H1 (cell line): ENCODE results near the gene ST3GAL3.

Experiments used
- EP300 ChIP-seq, 2 experiments: IDR thresholded peaks; 1 replicate in 1 of 2; 2 replicates in 1 of 2; pipeline ENCODE4 v1.6.1; 2011 to 2012; ENCODE audit warnings: low read depth in 2 of 2, low read length in 2 of 2, mild to moderate bottlenecking in 2 of 2, borderline replicate concordance in 1 of 2, inconsistent platforms in 1 of 2, moderate library complexity in 1 of 2
- EZH2 ChIP-seq: fragments of 200-600 bp; sonication (generic); IDR thresholded peaks from 2 replicates; pipeline ENCODE4 v1.7.1; 2012; ENCODE audit warnings: low read depth, mild to moderate bottlenecking, moderate library complexity, low read length, inconsistent platforms; ENCODE audit not compliant: severe bottlenecking
- GTF2F1 ChIP-seq: IDR thresholded peaks from 2 replicates; pipeline ENCODE4 v1.6.1; 2012; ENCODE audit warnings: low read depth, low read length, improper control_type of control experiment, borderline replicate concordance
- JUND ChIP-seq: IDR thresholded peaks from 2 replicates; pipeline ENCODE4 v1.6.1; 2011; ENCODE audit warnings: mild to moderate bottlenecking, improper control_type of control experiment, low read length
- PHF8 ChIP-seq: fragments of 200-600 bp; sonication (generic); conservative IDR thresholded peaks from 2 replicates; pipeline ENCODE4 v1.7.1; 2012; ENCODE audit warnings: low read depth, mild to moderate bottlenecking, inconsistent platforms, low read length, moderate library complexity
- RBBP5 ChIP-seq: IDR thresholded peaks from 2 replicates; pipeline ENCODE4 v1.7.1; 2012; ENCODE audit warnings: low read depth, mild to moderate bottlenecking, inconsistent platforms, low read length, moderate library complexity, borderline replicate concordance
- SAP30 ChIP-seq: fragments of 300-600 bp; sonication (generic); IDR thresholded peaks from 2 replicates; pipeline ENCODE4 v1.7.1; 2012; ENCODE audit warnings: low read length, moderate library complexity, mild to moderate bottlenecking, inconsistent platforms; ENCODE audit not compliant: insufficient read depth, insufficient replicate concordance
- TAF1 ChIP-seq: IDR thresholded peaks from 2 replicates; pipeline ENCODE4 v1.6.1; 2011; ENCODE audit warnings: mild to moderate bottlenecking, low read depth, low read length
- TEAD4 ChIP-seq: IDR thresholded peaks from 2 replicates; pipeline ENCODE4 v1.6.1; 2012; ENCODE audit warnings: low read depth, low read length, inconsistent platforms, mixed read lengths
- TF ChIP-seq, protein P1 (sequence below), 3 experiments: IDR thresholded peaks; 1 replicate in 2 of 3; 2 replicates in 1 of 3; pipeline versions ENCODE4 v1.5.1 to v1.6.1; 2011; ENCODE audit warnings: low read length in 3 of 3, mild to moderate bottlenecking in 3 of 3, inconsistent platforms in 2 of 3, low read depth in 1 of 3, moderate library complexity in 1 of 3; ENCODE audit not compliant: insufficient read depth in 1 of 3; ENCODE audit errors: control extremely low read depth in 1 of 3
- TF ChIP-seq, protein P2 (sequence below): IDR thresholded peaks from 2 replicates; pipeline ENCODE4 v1.6.1; 2011; ENCODE audit warnings: low read depth, mild to moderate bottlenecking, low read length; ENCODE audit not compliant: insufficient read depth
- TF ChIP-seq, protein P3 (sequence below): IDR thresholded peaks from 2 replicates; pipeline ENCODE4 v1.6.1; 2011; ENCODE audit warnings: low read length, improper control_type of control experiment
- TF ChIP-seq, protein P4 (sequence below): IDR thresholded peaks from 2 replicates; pipeline ENCODE4 v1.6.1; 2012; ENCODE audit warnings: inconsistent platforms
- TF ChIP-seq, protein P5 (sequence below): IDR thresholded peaks from 2 replicates; pipeline ENCODE4 v1.6.1; 2012; ENCODE audit warnings: low read length, inconsistent platforms

DNA sequence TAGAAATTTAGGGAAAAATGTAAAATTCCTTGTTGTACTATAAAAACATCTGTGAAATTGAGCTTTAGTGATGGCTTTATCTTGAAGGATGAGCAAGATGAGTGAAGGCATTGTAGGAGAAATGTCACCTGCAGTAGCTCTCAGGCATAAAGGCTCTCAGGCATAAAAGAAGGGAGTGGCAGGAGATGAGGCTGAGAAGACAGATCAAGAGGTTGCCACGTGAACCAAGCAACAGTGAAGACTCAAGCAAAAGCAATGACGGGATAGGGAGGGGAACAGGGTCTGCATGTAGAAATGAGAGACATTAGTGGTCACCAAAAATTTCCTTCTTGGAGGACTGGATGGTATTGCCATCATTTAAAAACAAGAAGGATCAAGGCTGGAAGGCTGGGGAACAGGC is 98.8 kb downstream of the ST3GAL3 start:
- TF ChIP-seq, protein P1, sequence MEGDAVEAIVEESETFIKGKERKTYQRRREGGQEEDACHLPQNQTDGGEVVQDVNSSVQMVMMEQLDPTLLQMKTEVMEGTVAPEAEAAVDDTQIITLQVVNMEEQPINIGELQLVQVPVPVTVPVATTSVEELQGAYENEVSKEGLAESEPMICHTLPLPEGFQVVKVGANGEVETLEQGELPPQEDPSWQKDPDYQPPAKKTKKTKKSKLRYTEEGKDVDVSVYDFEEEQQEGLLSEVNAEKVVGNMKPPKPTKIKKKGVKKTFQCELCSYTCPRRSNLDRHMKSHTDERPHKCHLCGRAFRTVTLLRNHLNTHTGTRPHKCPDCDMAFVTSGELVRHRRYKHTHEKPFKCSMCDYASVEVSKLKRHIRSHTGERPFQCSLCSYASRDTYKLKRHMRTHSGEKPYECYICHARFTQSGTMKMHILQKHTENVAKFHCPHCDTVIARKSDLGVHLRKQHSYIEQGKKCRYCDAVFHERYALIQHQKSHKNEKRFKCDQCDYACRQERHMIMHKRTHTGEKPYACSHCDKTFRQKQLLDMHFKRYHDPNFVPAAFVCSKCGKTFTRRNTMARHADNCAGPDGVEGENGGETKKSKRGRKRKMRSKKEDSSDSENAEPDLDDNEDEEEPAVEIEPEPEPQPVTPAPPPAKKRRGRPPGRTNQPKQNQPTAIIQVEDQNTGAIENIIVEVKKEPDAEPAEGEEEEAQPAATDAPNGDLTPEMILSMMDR (IDR thresholded peaks at IDR 0.05; ENCODE audit: control extremely low read depth in 1 of 3, insufficient read depth in 1 of 3, low read depth in 1 of 3, low read length in 3 of 3): no peak
- no peak for TF ChIP-seq JUND
- TF ChIP-seq, protein P2, sequence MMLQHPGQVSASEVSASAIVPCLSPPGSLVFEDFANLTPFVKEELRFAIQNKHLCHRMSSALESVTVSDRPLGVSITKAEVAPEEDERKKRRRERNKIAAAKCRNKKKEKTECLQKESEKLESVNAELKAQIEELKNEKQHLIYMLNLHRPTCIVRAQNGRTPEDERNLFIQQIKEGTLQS: no peak
- TF ChIP-seq RBBP5: no peak
- TF ChIP-seq, protein P3, sequence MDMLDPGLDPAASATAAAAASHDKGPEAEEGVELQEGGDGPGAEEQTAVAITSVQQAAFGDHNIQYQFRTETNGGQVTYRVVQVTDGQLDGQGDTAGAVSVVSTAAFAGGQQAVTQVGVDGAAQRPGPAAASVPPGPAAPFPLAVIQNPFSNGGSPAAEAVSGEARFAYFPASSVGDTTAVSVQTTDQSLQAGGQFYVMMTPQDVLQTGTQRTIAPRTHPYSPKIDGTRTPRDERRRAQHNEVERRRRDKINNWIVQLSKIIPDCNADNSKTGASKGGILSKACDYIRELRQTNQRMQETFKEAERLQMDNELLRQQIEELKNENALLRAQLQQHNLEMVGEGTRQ: no peak
- no peak for TF ChIP-seq GTF2F1
- TF ChIP-seq EP300 (IDR thresholded peaks at IDR 0.05; ENCODE audit: borderline replicate concordance in 1 of 2, low read depth in 2 of 2, low read length in 2 of 2): no peak
- no peak for TF ChIP-seq PHF8
- TF ChIP-seq EZH2: no peak
- no peak for TF ChIP-seq TAF1
- TF ChIP-seq, protein P4, sequence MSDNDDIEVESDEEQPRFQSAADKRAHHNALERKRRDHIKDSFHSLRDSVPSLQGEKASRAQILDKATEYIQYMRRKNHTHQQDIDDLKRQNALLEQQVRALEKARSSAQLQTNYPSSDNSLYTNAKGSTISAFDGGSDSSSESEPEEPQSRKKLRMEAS: no peak
- no peak for TF ChIP-seq TEAD4
- no peak for TF ChIP-seq SAP30
- TF ChIP-seq, protein P5, sequence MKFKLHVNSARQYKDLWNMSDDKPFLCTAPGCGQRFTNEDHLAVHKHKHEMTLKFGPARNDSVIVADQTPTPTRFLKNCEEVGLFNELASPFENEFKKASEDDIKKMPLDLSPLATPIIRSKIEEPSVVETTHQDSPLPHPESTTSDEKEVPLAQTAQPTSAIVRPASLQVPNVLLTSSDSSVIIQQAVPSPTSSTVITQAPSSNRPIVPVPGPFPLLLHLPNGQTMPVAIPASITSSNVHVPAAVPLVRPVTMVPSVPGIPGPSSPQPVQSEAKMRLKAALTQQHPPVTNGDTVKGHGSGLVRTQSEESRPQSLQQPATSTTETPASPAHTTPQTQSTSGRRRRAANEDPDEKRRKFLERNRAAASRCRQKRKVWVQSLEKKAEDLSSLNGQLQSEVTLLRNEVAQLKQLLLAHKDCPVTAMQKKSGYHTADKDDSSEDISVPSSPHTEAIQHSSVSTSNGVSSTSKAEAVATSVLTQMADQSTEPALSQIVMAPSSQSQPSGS: no peak
